T-helper 2 cell treated with Interferon-gamma antibody and Interleukin-4, amounts not matched to agents 100 ng/mL and 5 ng/mL, for 36 hours (primary cell): Measurements from ENCODE around the gene PREX1. TPM values are rescaled to one million over a fixed set of nuclear protein-coding genes. Genes with fewer than 3 reads are reported as not detected.

Experiments used
- intact Hi-C: fragments of 100-400 bp; cut with micrococcal nuclease; formaldehyde crosslinking; loops from one replicate; pipeline ENCODE4 v1.15.1; 2023
- total RNA-seq: library from RNA; stranded (reverse); gene quantifications from 2 replicates; pipeline ENCODE4 v1.2.3, GENCODE V29; 2022

Gene PREX1
- total RNA-seq, 1 donor from 2014 or later, result 53.0 TPM

DNA sequence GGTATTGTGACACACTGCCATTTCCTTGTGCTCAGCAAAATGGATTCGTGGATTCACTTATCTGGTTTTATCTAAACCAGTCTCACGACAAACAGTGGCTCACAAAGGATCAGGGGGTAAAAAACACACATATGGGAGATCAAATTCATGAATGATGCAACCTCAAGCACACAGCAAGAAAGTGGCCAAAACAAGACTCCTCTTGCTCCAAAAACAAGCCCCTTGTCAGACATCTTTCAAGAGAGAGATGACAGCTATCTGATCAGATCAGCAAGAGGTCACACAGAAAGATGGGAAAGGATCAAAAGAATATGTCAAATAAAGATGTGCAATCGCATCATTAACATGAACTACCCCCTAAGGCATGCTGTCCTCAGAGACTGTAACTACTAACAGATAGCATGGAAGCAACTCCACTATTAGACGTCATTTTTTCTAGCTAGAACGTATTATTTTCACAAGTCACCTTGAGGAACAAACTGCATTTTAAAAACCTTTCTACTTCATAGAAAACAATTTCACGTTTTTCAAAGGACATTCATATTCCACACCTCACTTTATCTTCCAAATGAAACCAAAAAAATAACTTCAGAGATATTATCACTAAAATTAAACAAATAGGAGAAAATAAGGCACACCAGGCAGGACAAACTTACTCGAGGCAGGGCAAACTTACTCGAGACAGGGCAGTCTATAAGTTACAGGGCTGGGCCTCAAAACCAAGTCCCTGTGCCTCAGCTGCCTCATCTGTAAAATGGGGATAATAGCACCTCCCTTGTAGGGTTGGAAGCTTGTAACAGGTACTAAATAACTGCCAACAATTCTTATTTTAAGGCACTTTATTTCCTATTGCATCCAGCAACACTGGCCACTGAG lies 122.3 kb downstream of the PREX1 start:
- intact Hi-C loops, result no loop called here

DNA sequence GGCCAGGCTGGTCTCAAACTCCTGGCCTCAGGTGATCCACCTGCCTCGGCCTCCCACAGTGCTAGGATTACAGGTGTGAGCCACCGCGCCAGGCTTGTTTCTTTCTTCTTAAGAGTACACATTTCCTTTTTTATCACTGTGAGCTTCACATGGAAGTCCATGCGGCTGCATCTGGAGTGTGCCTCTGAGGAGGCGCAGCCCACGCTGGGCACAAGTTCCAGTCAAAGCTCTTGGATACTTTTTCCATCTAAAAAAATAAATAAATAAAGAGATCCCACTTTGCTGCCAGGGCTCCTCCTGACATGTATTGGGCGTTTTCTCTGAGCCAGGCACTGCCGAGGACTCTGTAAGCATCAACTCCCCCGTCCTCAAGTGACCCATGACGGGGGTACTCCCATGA lies 123.0 kb downstream of the PREX1 start:
- intact Hi-C loops, result no loop called here

DNA sequence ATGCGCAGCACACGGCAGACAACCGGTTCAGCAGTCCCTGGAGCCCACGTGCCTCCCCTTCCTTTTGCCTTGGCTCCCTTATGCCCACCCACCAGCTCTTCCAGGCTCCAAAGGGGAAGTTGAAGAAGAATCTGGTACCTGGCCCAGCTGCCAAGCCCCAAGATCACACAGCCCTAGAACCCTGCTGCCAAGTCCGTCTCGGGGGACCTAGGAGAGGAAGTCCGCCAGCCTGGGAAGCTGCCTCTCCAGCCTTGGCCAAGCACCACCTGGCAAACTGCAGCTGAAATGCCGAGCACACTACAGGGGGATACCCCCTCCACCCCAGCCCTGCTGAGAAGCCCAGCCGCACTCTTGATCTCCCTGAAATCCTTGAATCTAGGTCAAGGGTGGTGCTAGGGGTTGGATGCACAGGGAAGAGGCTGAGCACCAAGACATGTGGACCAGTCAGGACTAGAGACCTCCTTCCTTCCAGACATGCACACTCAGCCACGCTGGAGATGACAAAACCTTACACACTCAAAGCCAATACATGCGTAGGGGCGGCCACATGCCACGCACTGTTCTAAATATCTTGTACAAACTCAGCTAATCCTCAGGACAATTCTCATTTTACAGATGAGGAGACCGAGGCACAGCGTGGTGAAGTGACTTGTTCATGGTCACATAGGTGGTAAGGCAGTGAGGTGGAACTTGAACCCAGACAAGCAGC lies 124.1 kb downstream of the PREX1 start:
- intact Hi-C loops, result no loop called here

DNA sequence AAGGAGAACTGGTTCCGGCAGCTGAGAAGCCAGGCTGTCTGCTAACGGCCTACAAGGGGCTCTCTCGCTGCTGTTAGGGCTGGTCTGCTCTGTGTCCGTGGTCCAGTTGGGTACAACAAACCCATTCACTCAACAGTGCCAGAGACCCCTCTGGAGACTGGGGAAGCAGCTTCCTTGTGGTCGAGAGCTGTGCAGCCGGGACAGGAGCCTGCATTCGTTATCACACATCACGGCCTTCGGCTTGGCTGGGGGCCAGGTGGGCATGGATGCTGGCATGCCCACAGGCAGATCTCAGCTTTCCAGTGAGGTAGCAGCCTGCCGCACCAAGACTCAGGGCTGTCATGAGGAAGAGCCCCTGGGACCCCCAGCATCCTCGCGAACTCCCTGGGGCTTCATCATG lies 124.7 kb downstream of the PREX1 start:
- intact Hi-C loops, result no loop called here

DNA sequence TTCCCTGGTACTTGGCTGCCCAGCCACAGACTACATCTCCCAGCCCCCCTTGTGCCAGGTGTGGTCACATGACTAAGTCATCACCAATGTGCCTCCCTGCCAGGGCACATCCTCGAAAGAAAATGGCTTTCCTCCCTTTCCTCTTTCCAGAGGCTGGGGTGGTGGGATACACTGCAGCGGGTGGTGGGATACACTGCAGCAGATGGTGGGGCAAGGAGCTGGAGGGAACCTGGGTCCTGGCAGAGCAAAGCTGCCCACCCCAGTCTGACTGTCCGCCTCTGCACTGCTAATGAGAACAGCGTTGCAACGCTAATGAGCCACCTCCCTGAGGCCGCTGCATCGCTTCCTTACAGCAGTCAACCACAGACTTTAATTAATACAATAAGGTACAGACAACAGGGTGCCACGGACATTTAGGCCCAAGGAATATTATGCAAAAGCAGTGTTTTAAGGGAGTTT lies 125.3 kb downstream of the PREX1 start:
- intact Hi-C loops, result no loop called here

DNA sequence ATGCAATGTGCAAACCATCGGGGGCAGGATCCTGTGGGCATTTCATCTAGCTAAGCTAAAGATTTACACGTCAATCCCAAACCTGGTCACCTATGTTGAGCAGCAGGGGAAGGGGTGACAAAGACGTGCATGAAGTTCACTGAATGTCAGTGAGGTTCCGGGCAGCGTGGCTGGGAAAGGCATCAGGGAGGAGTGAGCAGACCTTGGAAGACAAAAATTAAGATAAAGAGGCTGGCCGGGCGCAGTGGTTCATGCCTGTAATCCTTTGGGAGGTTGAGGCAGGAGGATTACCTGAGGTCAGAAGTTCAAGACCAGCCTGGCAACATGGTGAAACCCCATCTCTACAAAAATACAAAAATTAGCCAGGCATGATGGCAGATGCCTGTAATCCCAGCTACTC lies 126.1 kb downstream of the PREX1 start:
- intact Hi-C loops, result no loop called here

DNA sequence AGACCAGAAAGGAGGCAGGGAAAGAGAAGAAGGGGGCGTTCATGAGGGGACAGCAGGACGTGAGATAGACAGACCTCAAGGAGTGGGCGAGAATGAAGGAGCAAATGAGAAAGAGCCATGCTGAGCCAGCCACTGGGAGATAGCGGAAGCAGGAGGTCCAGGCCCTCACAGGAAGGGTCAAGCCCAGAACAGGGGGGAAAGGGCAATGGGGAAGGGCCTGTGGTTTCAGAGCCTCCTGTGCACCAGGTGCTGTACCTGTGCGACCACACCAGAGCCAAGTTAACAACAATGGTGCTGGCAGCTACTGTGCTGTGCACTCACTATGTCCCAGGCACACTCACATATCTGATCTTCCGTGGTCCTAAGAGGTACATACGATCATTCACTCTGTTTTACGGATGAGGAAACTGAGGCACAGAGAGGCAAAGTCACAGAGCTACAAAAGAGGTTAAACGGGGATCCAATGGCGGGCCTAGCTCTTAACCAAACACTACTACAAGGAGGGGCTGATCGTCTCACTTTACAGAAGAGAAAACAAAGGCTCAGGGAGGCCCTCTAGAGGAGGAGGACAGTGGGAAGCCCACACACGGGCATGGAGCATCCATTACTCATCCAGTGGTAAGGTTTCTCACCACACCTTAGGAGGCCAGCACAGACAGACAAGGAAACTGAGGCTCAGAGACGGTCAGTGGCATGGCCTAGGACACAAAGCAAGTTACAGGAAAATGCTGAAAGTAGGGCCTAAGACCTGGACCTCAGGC lies 129.1 kb downstream of the PREX1 start:
- intact Hi-C loops, result no loop called here

DNA sequence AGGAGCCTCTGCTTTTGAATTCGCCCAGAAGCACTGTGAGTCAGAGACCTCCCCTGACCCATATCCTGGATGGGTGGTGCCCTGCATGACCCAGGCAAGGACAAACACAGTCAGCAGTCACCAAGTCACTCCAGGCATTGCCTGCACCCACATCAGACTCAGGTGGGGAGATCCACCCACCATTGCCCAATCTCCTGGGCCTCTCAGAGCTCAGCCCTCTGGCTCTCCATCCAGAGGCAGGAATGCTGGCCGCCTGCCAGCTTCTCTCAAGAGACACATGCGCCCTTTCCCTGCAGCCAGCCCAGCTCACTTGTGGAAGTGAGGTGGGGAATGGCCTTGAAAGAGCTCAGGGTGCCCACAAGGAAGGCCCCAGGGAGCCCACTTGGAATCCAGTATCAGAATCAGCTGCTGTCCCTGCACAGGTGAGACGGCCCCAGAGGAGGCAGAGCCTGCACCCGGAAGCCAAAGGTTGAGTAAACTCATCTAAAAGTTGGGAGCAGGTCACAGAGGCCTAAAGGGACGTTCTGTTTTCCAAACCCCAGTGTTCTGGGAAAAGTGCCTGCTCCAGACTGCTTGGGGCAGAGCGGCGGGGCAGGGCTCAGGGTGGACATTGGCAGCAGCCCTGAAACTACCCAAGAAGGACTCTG lies 129.8 kb downstream of the PREX1 start:
- intact Hi-C loops, result no loop called here

DNA sequence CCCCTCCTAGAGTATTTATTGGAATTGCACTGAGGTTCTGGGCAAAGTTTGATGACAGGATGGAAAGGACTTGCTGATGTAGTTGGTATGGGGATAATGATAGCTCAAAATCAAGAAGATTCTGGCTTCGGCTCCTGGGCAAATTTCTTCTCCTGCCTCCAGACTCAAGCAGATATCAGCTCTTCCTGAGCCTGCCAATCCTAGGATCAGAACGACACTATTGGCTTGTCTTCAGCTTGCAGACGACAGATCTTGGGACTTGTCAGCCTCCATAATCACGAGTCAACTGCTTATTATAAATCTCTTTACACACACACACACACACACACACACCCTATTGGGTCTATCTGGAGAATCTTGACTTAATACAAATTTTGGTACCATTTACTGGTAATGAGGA lies 131.1 kb downstream of the PREX1 start:
- intact Hi-C loops, result no loop called here

DNA sequence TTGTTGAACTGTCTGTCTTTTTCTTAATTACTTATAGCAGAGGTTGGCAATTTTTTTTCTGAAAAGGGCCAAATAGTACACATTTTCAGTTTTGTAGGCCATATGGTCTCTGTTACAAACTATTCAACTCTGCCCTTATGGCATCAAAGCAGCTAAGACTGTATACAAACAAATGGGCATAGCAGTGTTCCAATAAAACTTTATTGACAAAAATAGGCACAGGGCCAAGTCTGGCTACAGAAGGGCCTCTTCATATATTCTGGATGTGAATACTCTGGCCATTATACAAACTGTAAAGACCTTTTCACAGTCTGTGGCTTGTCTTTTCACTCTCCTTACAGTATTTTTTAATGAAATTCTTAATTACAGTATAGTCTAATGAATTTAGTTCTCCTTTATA lies 132.1 kb downstream of the PREX1 start:
- intact Hi-C loops, result no loop called here

DNA sequence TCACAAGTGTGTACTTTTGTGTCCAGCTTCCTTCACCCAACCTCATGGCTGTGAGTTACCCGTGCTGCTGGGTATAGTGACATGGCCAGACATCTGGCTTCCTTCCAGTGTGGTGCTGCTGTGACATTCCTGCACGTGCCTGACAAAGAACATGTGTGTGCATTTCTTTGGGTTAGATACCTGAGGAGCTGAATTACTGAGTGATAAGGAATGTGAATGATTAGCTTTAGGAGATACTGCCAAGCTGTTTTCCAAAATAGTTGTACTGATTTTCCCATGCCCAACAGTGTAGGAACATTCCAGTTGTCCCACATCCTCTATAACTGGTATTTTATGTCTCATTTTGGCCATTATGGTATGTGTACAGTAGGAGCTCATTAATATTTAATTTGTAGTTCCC lies 132.5 kb downstream of the PREX1 start:
- intact Hi-C loops, result no loop called here

DNA sequence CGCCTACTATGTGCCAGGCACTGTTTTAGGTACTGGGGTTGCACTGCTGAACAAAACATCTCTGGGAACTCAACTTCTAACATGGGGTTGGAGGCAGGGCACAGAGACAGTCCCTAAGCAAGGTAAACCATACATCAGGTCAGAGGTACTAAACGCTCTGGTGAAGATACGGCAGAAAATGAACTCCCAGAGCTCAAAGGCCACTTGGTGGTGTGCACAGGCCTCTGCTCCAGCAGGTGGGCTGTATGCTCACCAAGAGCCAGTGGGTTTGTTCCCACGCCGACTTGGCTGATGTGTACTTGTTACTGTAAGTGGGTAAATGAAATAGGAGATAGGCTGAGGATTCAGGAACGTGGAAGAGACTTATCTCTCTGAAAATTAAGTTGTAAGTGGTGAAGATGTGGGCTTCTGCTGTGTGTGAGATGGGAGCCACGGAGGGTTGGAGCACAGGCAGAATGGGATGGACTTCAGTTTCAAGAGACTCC lies 133.4 kb downstream of the PREX1 start:
- intact Hi-C loops, result no loop called here

DNA sequence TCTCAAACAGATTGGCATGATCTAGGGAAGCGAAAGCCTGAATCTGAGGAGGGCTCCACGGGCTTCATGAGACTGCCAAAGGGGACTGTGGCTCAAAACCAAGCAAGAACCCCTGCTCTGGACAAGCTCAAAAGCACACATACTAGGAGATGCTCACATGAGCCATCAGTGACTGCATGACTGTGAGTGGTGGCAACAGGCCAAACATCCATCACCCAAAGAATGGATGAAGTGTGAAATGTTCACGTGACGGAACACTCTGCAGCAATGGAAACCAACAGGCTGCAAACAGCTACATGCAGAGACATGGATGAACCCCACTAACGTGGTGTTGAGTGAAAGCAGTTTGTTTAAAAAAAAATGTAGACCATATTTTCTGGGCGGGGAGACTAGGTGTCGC lies 136.3 kb downstream of the PREX1 start:
- intact Hi-C loops, result no loop called here

DNA sequence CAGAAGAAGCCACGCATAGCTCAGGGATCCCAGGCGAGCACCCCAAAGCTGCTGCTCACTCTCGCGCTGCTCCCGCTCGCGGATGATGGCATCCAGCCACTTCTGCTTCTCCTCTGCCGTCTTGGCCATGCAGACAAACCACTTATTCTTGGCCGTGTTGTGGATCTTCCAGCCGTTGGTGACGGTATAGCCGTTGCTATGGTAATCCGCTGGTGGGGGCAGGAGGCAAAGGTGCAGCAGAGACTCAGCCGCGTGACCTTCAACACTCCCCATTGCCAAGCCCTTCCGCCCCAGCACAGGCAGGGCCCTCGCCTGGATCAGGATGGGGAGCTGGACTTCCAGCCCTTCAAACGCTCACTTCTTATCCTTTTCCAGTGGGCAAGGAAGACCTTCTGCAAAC lies 136.9 kb downstream of the PREX1 start:
- intact Hi-C loops, result no loop called here

DNA sequence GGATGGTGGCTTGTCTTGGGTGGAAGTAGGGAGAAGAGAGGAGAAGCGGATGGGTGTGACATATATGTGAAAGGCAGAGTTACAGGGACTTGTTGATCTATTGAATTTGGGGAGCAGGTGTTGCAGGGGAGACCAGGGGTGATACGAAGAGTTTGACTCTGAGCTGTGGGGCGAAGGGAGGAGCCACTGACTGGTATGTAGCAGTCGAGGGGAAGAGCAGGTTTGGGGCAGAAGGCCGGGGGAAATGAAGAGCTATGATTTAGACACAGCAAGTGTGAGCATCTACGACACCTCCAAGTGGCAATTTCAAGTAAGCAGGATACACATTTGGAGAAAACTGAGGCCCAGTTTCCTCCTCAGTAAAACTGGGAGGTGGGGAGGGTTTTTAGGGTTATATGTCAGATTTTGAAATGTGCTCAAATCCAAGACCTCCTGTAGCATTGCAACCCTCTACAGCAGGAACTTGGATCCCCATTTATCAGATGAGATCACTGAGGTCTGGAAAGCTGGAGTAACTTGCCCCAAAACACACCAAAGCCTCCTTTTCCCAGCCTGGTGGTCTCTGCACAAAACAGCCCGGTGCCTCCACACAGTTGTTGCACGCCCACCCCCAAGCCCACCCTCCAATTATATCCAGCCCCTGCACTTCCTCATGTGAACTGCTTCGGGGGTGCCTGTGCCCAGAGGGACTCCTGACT lies 137.8 kb downstream of the PREX1 start:
- intact Hi-C loops, result no loop called here

DNA sequence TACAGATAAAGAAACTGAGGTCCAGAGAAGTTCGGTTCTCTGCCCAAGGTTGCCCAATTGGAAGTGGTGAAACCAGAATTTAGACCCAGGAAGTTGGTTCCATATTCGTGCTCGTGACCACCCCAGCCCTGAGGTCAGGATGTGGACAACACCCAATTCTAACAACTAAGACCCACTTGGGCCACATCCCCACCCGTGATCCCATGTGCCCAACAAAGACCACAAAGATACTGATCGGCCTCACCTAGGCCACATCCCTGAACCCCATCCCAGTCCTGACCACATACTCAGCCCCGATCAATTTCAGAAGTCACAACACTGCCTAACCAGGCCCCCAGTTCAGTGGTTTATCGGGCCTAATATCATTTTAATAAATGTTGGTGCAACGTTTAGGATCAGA lies 138.4 kb downstream of the PREX1 start:
- intact Hi-C loops, result no loop called here

DNA sequence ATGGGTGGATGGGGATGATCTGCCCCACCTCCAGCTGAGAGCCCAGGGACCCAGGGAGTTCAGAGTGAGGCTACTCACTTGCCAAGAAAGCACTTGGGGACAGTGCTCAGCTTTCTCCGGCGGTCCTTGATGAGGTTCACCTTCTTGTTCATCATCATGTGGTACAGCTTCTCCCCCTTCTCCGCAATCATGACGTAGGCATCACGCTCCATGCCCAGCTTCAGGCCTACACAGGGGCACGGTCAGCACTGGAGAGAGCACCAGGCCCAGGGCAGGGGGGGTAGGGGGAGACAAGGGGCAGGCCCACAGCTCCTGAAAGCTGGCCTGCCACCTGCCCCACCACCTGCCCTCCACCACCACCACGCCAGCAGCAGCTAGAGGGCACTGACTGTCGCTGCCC lies 139.2 kb downstream of the PREX1 start:
- intact Hi-C loops, result no loop called here

DNA sequence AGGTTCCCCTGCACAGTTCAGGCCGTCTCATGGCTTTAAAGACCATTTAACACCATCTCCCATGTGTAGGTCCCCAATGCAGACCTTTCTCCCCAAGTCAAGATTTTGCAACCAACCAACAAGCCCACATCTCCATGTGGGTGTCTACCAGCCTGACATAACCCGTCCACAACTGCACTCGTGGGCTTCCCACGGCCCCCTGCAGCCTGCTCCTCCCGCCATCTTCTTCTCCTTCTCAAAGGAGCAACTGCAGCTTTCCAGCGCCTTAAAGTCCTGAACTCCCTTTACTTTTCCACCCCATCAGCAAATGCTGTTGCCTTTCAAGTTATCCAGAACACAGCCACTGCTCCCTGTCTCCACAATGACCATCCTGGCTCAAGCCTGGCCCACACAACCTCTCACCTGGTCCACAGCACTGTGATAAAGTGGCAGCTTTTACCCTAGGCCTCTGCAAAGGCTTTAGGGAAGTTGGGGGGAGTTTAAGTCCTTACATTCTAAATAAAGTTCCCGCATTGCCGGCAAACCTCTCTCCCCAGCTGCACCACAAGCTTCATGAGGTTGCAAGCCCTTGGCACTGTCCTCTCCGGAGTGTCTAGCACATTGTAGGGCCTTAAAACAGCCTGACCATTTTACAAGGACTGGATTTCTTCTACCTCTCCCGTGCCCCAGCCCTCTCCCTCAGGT lies 140.5 kb downstream of the PREX1 start:
- intact Hi-C loops, result no loop called here

DNA sequence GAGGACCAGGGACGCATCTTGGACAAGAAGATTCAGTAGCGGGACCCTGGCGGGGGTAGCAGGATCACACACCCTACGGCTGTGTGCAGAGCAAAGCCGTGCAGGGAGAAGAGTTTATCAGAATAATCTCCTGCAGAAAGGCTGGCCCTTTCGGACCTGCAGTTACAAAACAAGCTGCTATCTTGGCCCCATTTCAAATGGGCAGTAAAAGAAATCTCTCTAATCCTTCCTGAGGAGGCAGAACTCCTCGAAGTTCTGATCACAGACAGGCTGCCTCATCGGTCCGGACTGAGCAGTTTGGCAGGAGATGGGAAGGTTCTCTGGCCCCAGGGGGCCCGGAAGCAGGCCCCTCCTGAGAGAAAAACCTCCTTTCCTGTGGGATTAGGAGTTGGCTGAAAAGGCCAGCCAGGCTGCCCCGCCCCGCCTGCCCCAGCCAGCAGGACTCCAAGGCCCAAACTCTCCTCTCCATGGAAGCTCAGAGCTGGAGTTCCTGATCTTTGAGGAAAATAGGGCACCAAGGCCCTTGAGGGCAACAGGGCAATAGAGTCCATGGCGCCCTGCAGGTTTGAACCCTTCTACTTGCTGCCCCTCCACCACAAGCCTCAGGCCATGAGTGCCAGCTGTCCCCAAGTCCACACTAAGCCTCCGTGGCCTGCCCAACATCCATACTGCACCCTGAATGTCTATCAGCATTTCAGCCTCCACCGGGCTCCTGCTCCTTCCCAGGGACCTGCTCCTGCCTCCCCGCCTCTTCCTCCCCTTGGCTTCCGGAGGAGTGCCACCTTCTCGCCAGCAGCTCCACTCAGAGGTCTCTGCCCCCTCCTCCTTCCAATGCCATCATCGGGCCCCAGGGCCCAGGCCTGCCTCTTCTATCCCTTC lies 141.3 kb downstream of the PREX1 start:
- intact Hi-C loops, result no loop called here
